ENCODE results near the gene SLITRK6. TPM values are rescaled to one million over a fixed set of nuclear protein-coding genes. Genes with fewer than 3 reads are reported as not detected.

SLITRK6 gene, protein sequence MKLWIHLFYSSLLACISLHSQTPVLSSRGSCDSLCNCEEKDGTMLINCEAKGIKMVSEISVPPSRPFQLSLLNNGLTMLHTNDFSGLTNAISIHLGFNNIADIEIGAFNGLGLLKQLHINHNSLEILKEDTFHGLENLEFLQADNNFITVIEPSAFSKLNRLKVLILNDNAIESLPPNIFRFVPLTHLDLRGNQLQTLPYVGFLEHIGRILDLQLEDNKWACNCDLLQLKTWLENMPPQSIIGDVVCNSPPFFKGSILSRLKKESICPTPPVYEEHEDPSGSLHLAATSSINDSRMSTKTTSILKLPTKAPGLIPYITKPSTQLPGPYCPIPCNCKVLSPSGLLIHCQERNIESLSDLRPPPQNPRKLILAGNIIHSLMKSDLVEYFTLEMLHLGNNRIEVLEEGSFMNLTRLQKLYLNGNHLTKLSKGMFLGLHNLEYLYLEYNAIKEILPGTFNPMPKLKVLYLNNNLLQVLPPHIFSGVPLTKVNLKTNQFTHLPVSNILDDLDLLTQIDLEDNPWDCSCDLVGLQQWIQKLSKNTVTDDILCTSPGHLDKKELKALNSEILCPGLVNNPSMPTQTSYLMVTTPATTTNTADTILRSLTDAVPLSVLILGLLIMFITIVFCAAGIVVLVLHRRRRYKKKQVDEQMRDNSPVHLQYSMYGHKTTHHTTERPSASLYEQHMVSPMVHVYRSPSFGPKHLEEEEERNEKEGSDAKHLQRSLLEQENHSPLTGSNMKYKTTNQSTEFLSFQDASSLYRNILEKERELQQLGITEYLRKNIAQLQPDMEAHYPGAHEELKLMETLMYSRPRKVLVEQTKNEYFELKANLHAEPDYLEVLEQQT
- 1 to 10 TPM; 3.3 to 7.3 TPM for total RNA-seq
- long read RNA-seq = 0 reads

DNA sequence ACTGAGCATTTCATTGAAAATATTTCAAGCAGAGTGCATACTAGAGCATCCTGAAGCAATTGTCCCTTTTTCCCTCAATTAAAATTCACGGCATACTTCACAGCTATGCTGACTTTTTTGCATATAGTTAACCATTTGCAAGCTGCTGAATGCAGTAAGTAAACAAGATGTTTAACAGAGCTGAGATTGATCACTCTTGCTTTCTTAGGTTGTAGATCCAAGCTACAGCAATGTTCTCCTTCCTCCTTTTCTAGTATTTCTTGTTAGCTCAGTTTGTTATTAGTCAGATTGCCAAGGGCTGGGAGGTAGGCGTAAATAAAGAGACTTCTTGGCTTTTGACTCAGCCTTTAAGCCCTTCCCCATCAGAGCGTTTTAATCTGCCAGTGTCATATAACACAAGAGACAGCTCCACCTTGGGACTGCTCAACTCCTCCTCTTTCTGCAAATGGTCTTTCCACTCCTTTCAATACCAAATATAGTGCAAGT lies at the start of gene SLITRK6:
Gene SLITRK6, minus strand, starts transcription at position 323 of the 486 bp plus-strand sequence. CDS start 2,911 bp downstream, outside the sequence.
- DNase-seq (no peak), ATAC-seq (peak; percentile 87)
- intact Hi-C loops (cut with DNase I, micrococcal nuclease) = no loop called here

DNA sequence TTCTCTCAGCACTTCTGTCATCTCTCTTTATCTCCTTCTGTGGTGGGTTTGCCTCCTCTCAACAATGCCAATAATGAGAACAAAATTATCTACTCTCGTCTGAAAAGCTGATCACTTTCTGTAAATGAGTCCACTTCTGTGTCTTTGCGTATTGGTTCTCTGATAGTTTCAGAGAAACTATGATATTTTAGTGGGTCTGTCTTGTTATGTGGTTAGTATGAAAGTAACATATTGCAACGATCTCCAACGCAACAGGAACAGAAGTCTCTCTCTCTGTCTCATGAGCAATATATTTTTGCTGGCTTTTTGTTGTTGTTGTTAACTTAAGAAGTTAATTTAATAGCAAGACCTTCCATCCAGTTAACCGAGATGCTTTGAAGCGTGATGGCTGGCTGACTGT lies 47.8 kb upstream of the SLITRK6 start:
- DNase-seq = no peak
- intact Hi-C loops (cut with DNase I, micrococcal nuclease) = no loop called here
- no peak for ATAC-seq

DNA sequence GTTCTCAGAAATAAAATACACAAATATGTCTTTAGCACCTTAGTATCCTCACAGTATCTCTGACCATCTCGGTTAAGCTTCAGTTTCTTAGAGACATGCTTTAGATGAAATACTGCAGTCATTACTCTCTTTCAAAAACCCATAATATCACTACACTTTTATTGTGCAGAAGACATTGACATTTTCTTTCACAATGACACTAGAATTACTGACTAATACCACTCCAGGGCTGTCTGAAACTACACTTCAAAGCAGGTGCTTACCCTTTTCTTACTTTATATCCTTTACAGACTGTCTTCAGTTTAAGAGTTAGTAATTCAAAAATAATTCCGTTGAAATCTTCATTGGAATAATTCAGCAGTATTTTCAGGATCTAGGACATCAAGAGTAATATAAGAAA lies 42.2 kb upstream of the SLITRK6 start:
- ATAC-seq (no peak), DNase-seq (no peak)
- intact Hi-C loops (cut with DNase I, micrococcal nuclease) = no loop called here

DNA sequence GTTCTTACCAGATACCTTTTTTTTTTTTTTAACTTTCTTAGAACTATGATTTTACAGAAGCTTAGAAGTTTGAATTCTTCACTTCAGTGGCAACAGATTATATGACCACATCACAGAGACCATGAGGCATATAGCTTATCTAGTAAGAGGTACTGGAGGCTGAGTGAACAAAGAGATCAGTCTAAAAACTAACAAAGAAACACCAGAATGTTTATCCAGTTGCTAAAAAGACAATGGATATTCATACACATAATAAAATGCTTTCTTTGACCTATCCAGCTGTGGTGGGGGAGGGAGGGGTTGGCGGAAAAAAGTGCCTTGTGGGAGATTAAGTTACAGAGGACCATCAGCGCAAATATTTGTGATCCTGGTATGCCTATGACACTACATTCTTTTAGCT lies 34.7 kb upstream of the SLITRK6 start:
- intact Hi-C loops (cut with DNase I, micrococcal nuclease) = no loop called here
- ATAC-seq (no peak), DNase-seq (no peak)

DNA sequence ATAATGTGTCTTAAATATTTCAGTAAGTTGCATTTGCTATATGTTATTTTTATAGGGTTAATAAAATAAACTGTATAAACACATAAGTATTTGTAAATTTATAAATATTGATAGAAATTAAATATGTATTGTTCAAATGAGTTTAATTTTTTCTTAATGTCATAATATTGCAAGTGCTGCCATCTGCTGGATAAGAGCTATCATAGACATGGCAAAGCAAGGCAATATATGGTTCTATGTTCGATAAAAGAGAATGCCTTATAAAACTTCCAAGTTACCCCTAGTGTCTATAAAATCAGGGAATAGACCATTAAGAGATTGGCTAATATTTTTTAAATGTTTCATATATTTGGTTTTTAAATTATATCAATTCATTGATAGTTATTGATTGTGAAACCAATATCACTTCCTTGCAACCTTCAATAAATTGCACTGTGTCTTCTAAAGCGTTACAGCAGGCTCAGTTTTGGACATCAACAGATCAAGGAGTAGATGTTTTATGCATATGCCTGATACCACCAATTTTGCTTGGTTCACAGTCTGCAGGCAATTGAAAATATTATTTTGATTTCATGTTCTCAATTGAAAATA lies 29.0 kb upstream of the SLITRK6 start:
- DNase-seq = no peak
- intact Hi-C loops (cut with DNase I, micrococcal nuclease) = loop anchor here in 1 of 2 donors (5.0 kb wide), 1 partner anchor 931 kb away; no protein-coding TSS in a partner anchor
- ATAC-seq = no peak

DNA sequence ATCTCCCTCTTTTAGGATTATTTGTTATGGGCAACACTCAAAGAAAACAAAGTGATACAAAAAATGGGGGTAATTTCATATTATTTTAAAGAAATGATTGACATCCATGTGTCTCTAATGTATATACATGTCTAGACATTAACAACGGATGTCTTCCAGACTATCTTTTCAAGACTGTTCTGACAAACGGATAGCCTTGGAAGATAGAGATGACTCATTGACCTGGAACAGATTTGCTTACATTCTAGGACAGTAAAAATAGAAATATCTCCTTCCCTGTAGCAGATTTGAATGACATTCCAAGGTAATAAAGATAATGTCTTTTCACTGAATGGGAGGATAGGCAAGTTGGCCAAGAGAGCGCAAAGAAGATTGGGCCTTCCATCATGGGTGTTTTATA lies 26.2 kb upstream of the SLITRK6 start:
- ATAC-seq = no peak
- intact Hi-C loops (cut with DNase I, micrococcal nuclease) = loop anchor here in 1 of 2 donors (5.0 kb wide), 1 partner anchor 928 kb away; no protein-coding TSS in a partner anchor
- DNase-seq = no peak

DNA sequence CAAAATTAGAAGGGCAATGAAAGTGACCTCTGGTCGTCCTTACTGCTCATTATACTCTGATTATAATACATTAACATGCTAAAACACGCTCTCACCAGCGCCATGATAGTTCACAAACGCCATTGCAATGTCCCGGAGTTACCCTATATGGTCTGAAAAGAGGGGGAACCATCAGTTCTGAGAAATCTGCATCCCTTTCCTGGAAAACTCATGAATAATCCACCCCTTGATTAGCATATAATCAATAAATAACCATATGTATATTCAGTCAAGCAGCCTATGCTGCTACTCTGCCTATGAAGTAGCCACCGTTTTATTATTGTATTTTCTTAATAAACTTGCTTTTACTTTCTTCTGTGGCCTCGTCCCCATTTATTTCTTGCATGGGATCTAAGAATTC lies 24.6 kb upstream of the SLITRK6 start:
- DNase-seq (no peak), ATAC-seq (no peak)
- intact Hi-C loops (cut with DNase I, micrococcal nuclease) = no loop called here

DNA sequence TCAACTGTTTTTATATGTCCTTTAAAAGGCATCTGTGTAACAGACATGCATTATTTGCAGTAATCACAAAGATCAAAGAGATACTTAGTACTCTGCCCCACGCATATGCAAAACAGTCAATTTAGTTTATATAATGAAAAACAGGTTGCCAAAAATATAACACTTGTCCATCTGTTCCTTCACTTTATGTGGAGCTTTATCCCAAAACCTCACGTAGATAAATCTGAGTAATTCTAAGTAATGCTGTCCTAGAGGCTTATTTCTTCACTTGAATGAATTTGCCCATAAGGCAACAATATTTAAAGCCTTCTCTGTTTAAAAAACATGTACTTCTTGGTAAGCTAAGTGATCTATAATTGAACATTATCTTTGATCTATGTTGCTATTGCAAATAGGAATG lies 20.3 kb upstream of the SLITRK6 start:
- no peak for DNase-seq
- ATAC-seq = no peak
- intact Hi-C loops (cut with DNase I, micrococcal nuclease) = no loop called here

DNA sequence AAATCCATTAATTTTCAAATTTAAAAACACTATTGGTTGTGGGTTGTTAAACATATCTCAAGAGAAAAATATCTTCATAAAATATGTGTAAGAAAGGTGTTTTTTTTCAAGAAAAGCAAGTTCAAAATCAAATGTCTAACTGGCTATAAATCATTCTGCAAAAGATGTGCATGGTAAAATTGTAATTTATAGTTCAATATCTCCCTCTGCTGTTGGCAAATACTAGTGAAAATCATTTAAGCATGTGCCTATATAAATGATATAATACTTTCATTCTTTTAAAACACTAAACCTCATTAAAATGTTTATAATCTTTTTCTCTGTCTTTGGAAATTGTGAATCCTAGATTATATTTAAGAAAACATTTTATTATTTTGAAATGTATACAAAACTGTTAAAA lies 17.2 kb upstream of the SLITRK6 start:
- no peak for DNase-seq

DNA sequence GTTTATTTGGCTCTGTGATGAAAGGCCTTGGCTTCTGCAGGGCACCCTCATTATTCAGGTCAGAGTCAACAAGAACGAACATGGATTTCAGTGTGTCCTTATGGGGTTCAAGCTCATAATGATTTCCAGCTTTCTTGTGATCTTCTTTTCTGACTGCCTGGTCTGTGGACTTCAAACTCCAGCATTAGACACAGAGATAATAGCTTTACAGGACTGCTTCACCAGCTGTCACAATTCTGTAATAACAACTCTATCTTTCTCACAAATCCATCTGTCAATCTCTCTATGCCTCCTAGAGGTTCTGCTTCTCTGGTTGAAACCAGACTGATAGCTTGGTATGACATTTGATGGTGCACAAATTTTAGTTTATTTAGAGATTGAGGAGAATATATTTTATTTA lies 13.1 kb upstream of the SLITRK6 start:
- ATAC-seq (no peak), DNase-seq (no peak)
- intact Hi-C loops (cut with DNase I, micrococcal nuclease) = no loop called here

More for the DNA sequence above, 17.2 kb upstream of the SLITRK6 start:
- no peak for ATAC-seq
- intact Hi-C loops (cut with DNase I, micrococcal nuclease) = no loop called here

DNA sequence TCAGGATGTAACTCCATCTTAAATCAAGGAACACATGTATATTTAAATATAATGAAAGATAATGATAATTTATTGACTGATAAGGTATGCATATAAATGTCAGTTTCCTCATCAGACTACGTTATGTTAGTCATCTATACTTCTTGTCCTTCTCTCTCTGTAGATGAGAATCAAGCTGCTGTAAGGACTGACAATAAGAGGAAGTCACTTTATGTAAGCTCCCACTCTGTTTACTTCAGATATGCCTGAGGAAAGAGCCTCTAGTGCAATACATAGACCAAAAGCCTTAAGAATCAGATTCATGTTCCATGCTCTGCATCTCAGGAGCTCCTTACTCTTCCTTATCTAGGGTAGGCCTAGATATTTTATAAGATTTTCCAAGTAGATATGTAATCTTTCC lies 9.6 kb upstream of the SLITRK6 start:
- ATAC-seq = no peak
- intact Hi-C loops (cut with DNase I, micrococcal nuclease) = loop anchor here in 1 of 2 donors (5.0 kb wide), 1 partner anchor 892 kb away; no protein-coding TSS in a partner anchor
- no peak for DNase-seq

DNA sequence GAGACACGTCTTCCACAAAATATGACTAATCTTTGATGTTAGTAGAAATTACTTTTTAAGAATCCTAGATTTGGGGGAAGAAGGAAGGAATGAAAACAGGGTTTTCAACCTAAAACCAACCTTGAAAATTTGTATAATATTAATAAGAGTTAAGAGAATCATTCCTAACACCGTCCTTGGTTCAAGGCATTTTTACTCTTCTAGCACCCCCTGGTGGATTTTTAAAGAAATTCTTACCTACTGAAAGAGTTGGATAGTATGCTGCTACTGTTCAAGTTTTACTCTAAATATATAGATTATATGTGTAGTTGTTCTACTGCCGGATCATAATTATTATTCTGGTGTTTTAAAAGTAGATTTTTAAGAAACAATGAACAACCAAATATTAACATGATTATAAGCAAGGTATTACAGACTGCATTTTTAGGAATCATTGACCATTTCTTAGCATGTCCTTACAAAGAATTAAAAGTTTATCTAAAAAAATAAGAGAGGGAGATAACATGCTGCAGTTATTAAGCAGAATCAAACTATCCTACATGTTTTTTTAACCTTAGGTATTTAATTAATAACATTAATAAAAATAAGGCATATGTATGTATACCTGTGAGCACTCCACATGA lies 7.4 kb upstream of the SLITRK6 start:
- ATAC-seq = peak; percentile 53
- DNase-seq = no peak

DNA sequence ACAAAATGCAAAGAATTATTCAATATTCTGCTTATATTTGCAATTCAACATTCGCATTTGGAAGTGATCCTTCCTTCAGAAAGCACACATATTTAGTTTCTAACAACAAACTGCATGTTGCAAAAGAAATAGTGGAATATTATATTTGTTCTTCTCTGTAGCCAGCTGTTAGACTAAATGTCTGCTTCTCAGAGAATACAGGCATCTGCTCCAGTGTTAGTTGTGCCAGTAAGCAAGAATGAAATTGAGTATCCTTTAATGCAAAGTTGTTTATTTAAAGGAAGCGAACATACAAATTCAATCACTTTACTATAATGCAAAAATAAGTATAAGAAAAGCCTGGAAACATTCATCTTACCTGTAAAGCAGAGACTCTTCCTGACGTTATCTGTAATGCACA lies 663 bp downstream of the SLITRK6 start:
- ATAC-seq = no peak

More for the DNA sequence above, 7.4 kb upstream of the SLITRK6 start:
- intact Hi-C loops (cut with DNase I, micrococcal nuclease) = loop anchor here in 1 of 2 donors (5.0 kb wide), 1 partner anchor 889 kb away; no protein-coding TSS in a partner anchor

DNA sequence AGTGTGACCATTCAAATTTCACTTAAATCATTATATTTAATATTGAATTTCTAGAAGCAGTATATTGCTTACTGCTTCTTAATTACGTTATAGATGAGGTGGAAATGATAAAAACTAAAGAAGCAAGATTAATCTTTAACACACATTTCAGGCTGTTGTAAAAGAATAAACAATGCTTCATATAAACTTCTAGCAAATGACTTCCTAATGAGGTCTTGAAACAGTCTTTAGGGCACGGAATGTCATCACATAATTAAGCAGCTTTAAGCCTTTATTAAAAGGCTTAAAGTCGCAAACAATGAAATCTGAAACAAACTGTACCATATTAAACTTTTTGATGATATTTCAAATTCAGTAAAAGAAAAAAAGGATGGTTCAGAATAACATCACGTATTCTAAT lies 1.9 kb downstream of the SLITRK6 start:
- DNase-seq (no peak), ATAC-seq (no peak)
- intact Hi-C loops (cut with DNase I, micrococcal nuclease) = no loop called here

More for the DNA sequence above, 663 bp downstream of the SLITRK6 start:
- intact Hi-C loops (cut with DNase I, micrococcal nuclease) = no loop called here
- no peak for DNase-seq

DNA sequence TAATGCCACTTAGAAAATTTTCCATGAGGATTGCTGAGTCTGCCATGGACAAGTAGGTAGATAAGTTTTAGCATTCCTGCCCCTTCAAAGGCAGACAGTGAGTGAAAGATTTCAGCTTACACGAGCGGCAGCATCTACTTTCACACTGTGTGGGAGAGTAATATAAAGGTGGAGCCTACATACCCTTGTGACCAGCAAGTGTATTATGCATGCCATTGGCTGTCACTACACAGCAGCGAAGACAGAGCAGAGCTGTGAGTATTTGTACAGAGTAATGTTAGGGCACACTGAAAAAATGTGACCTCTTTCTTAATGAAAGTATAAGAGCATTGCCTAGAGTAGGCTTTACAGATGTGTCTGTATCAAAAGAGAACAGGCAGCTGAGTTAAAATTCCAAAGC lies 14.0 kb downstream of the SLITRK6 start:
- ATAC-seq (no peak), DNase-seq (no peak)
- intact Hi-C loops (cut with DNase I, micrococcal nuclease) = no loop called here

DNA sequence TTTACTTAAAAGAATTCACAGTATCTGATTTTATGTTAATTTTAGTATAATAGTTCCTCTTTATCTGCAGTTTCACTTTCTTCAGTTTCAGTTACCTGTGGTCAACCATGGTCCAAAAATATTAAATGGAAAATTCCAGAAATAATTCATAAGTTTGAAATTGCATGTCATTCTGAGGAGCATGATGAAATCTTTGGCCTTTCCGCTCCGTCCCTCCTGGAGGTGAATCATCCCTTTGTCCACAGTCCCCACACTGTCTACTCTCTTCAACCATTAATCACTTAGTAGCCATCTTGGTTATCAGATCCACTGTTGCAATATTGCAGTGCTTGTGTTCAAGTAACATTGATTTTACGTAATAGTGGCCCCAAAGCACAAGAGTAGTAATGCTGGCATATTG lies 26.9 kb downstream of the SLITRK6 start:
- intact Hi-C loops (cut with DNase I, micrococcal nuclease) = no loop called here
- DNase-seq = no peak
- no peak for ATAC-seq

DNA sequence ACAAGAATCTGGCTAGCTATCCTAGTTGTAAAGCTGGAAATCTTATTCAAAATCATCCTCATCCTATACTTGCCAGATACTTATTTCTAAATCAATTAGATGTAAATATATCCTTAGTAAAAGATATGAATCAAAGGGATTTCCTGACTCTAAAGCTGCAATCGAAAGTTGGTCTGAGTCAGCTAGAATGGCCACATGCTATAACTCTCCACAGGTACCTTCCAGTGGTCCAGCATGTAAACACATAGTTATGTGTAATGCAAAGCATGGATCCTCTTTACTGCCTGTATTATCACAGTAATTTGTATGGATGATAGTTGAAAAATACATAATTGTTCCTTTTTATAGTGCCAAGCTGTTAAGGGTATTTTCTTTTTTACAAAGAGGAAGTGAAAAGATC lies 27.4 kb downstream of the SLITRK6 start:
- intact Hi-C loops (cut with DNase I, micrococcal nuclease) = no loop called here
- no peak for DNase-seq
- no peak for ATAC-seq

DNA sequence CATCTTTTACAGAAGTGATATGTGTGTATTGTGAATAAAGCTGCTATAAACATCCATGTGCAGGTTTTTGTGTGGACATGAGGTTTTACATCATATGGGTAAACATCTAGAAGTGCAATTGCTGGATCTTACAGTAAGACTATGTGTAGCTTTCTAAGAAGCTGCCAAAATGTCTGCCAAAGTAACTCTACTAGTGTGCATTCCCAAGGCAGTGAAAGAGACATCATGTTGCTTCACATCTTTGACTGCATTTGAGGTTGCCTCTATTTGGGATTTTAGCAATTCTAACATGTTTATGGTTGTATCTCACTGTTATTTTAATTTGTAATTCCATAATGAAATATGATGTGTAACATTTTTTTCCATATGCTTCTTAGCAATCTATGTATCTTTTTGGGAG lies 30.3 kb downstream of the SLITRK6 start:
- DNase-seq (no peak), ATAC-seq (no peak)
- intact Hi-C loops (cut with DNase I, micrococcal nuclease) = no loop called here

DNA sequence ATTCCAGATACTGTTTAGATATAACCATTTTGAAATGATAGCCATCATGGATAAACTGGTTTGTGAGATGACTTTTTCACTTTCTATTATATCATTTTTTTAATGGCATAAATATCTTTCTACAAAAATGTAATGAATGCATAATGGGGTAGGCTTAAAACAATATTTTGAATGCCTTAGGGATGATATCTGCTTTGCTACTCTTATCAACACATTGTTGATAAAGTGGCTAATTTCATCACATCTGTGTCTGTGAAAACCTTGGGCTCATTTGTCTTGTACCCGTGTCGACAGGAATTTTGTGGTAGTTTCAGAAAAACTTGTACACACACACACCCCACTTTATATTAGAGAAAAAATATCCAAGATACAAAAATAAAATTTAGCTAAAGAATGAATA lies 44.1 kb downstream of the SLITRK6 start:
- DNase-seq (no peak), ATAC-seq (no peak)
- intact Hi-C loops (cut with DNase I, micrococcal nuclease) = no loop called here
